ENCODE results near the gene SLC17A3. TPM values are rescaled to one million over a fixed set of nuclear protein-coding genes. Genes with fewer than 3 reads are reported as not detected.

Gene SLC17A3
- total and polyA plus RNA-seq, 10 of the 15 experiments (the other 5 are each of a cell fraction or from before 2014, with no cell fraction given): not detected

DNA sequence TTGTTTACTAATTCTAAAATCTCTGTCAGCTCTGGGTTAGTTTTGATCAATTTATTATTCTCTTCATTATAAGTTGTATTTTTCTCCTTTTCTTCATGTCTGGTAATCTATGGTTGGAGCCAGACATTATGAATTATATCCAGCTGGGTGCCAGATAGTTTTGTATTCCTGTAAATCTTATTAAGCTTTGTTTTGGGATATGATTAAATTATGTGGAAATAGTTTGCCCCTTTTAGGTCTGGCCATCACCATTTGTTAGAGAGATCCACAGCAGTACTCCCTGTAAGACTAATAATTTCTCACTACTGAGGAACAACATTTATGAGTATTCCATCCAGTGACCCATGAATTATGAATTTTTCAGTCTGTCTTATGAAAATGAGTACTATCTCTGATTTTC is 21.3 kb downstream of the SLC17A3 start (continued):
- TF ChIP-seq ZBTB11 (CRISPR knock-in tag; IDR thresholded peaks at IDR 0.05): no peak
- no peak for TF ChIP-seq REST (IDR thresholded peaks at IDR 0.05; ENCODE audit: low read depth, low read length)
- TF ChIP-seq RELA (IDR thresholded peaks at IDR 0.05; ENCODE audit: borderline replicate concordance, partially characterized antibody): no peak

DNA sequence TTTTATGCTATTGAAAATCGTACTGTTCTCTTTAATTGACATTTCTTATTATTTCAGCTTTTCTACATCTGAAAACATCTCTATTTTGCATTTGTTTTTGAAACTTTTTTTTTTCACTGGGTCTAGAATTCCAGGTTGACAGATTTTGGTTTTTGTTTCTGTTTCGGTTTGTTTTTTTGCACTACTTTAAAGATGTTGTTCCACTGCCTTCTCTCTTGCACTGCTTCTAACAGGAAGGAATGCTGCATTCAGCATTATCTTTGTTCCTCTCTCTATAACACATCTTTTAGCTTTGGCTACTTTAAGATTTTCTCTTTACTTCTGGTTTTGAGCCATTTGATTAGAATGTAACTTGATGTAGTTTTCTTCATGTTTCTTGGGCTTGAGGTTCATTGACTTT is 22.1 kb downstream of the SLC17A3 start:
- Histone ChIP-seq H3K27ac (ENCODE audit: control insufficient read depth, insufficient read depth) (no peak overlapping the region), H3K4me2 (ENCODE audit: control insufficient read depth, insufficient read depth) (no peak overlapping the region), H3K4me3 (no peak overlapping the region), H3K9me3 (replicated peaks; ENCODE audit: control insufficient read depth, insufficient read depth, low read length) (no peaks in the 10 kb centered on the region), H3K79me2 (ENCODE audit: control insufficient read depth, insufficient read depth, low read length) (no peaks in the 10 kb centered on the region), H3K4me1 (ENCODE audit: control insufficient read depth, insufficient read depth, low read length) (no peaks in the 10 kb centered on the region), H3K9ac (ENCODE audit: control insufficient read depth, insufficient read depth, low read length) (no peak overlapping the region), H3K27me3 (replicated peaks in 1 of 2; ENCODE audit: control insufficient read depth in 2 of 2, insufficient read depth in 2 of 2, low read length in 1 of 2) (no peaks in the 10 kb centered on the region), H3K36me3 (ENCODE audit: control insufficient read depth in 2 of 2, insufficient read depth in 2 of 2, low read length in 1 of 2) (no peaks in the 10 kb centered on the region), H4K20me1 (ENCODE audit: control insufficient read depth, insufficient read depth) (no peaks in the 10 kb centered on the region), H2AFZ (ENCODE audit: control insufficient read depth, low read depth, low read length) (no peak overlapping the region)
- ChIA-PET RAD21 (ENCODE audit: unreplicated experiment) (no interaction called here), CTCF (interaction anchor here (1.2 kb wide), 1 partner anchor 152 kb away, joined by 3 read pairs; no protein-coding TSS in a partner anchor), SMC1A (ENCODE audit: uncharacterized antibody, unreplicated experiment) (no interaction called here), POLR2A (no interaction called here)
- ATAC-seq (no peak), DNase-seq (ENCODE audit: low read depth, low spot score) (no peak), FAIRE-seq (no peak)
- in situ Hi-C loops (cut with MboI): no loop called here
- TF ChIP-seq NFYA (IDR thresholded peaks at IDR 0.05; ENCODE audit: borderline replicate concordance, low read depth, low read length): no peak
- TF ChIP-seq FOXM1 (IDR thresholded peaks at IDR 0.05; ENCODE audit: low read depth, low read length): no peak
- TF ChIP-seq BACH1 (IDR thresholded peaks at IDR 0.05; ENCODE audit: borderline replicate concordance): no peak
- intact Hi-C loops (cut with micrococcal nuclease; ENCODE audit: unreplicated experiment): no loop called here
- 61% methylated on average over 2 of the region's 2 CpGs for WGBS (ENCODE audit: insufficient coverage, insufficient replicate concordance, low lambda C conversion rate, missing lambda C conversion rate)
- BruUV-seq (replicated peaks): no TSS peak
